Measurements from ENCODE around the gene INHBE. TPM values are rescaled to one million over a fixed set of nuclear protein-coding genes. Genes with fewer than 3 reads are reported as not detected.

Gene INHBE
- total RNA-seq, 1 experiment from 2014 or later: 10.1 TPM

DNA sequence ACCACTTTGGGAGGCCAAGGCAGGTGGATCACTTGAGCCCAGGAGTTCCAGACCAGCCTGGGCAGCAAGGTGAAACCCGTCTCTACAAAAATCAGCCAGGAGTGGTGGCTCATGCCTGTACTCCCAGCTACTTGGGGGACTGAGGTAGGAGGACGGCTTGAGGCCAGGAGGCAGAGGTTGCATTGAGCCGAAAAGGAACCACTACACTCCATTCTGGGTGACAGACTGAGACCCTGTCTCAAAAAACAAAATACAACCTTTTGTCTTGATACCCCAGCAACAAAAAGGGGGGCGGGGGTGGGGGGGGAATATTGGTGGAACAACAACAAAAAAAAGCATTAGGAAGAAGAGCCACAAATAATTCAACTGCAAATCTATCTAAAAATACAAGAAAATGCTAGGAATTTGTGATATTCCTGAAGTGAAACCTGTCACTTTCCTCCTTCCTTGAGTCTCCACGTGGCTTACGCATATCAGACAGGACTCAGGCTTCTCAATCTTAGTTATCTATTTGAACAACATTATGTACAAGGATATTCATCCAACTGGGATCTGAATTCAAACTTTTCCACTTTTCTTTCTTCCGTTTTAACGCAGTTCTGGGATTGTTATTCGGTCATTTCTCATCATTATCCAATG, 25.5 kb upstream of the INHBE start:
- Histone ChIP-seq H2BK15ac (ENCODE audit: low read depth, low read length) (no peak overlapping the region), H3K79me1 (ENCODE audit: insufficient read depth, low read depth, low read length, poor library complexity, severe bottlenecking) (no peaks in the 10 kb centered on the region), H3K23ac (ENCODE audit: insufficient read length, low read depth, low read length) (no peak overlapping the region), H4K5ac (ENCODE audit: insufficient read length, low read depth, low read length) (no peak overlapping the region), H2AK5ac (ENCODE audit: insufficient read length, low read length) (no peak overlapping the region), H3K27ac (ENCODE audit: insufficient read length, low read depth, low read length) (no peak overlapping the region), H2BK12ac (ENCODE audit: insufficient read length, low read depth, low read length) (no peak overlapping the region), H2BK120ac (ENCODE audit: low read depth, low read length, poor library complexity, severe bottlenecking) (no peak overlapping the region), H2BK5ac (ENCODE audit: insufficient read length, low read length) (no peak overlapping the region), H2BK20ac (ENCODE audit: low read depth, low read length, poor library complexity, severe bottlenecking) (no peak overlapping the region), H3T11ph (ENCODE audit: low read length) (no peak overlapping the region), H3K9me3 (ENCODE audit: control insufficient read depth, low read depth, low read length) (no peaks in the 10 kb centered on the region), H3K9ac (ENCODE audit: extremely low read depth, insufficient read length, low read length) (peak overlapping the region; percentile 78), H3K4me1 (ENCODE audit: insufficient read depth, low read length) (no peaks in the 10 kb centered on the region), H3K56ac (ENCODE audit: insufficient read length, low read depth, low read length) (no peak overlapping the region), H3K27me3 (ENCODE audit: insufficient read depth, low read length) (no peaks in the 10 kb centered on the region), H2AFZ (ENCODE audit: low read length) (no peak overlapping the region), H3K23me2 (ENCODE audit: insufficient read length, low read depth, low read length, poor library complexity, severe bottlenecking) (peaks cover 8% of the 10 kb centered on the region), H4K8ac (replicated peaks; ENCODE audit: insufficient read length, low read depth, low read length) (no peak overlapping the region), H3K18ac (ENCODE audit: insufficient read length, low read depth, low read length) (no peak overlapping the region), H3K14ac (ENCODE audit: insufficient read depth, low read length) (no peak overlapping the region), H4K20me1 (ENCODE audit: control insufficient read depth, insufficient read depth, insufficient read length) (no peaks in the 10 kb centered on the region), H4K91ac (ENCODE audit: insufficient read length, low read depth, low read length) (no peak overlapping the region), H3K79me2 (ENCODE audit: insufficient read depth, low read length) (no peaks in the 10 kb centered on the region), H3K4me2 (ENCODE audit: insufficient read depth, insufficient read length, low read length) (peak overlapping the region; percentile 61), H3K4ac (ENCODE audit: low read depth, low read length) (no peak overlapping the region)
- Mint-ChIP-seq H3K27ac (peak overlapping the region; percentile 96 to 99 (median 96); a peak in 5 of 7 replicates), H3K27me3 (ENCODE audit: low read depth) (no peaks in the 10 kb centered on the region), H3K36me3 (ENCODE audit: insufficient read depth in 1 of 3, low read depth in 3 of 3) (peaks cover 0 to 13% (median 5%) of the 10 kb centered on the region in 3 experiments; a peak in 5 of 7 replicates), H3K4me3 (peak overlapping the region; percentile 90 to 99), H3K4me1 (peaks cover 24 to 30% of the 10 kb centered on the region in 2 experiments), H3K9me3 (no peaks in the 10 kb centered on the region; a peak in 1 of 5 replicates)
- no CpG with 5 or more reads among the region's 9 CpGs for WGBS (ENCODE audit: extremely low coverage, insufficient read length, low lambda C conversion rate)
- DNase-seq: no peak
- TF ChIP-seq, protein P1, sequence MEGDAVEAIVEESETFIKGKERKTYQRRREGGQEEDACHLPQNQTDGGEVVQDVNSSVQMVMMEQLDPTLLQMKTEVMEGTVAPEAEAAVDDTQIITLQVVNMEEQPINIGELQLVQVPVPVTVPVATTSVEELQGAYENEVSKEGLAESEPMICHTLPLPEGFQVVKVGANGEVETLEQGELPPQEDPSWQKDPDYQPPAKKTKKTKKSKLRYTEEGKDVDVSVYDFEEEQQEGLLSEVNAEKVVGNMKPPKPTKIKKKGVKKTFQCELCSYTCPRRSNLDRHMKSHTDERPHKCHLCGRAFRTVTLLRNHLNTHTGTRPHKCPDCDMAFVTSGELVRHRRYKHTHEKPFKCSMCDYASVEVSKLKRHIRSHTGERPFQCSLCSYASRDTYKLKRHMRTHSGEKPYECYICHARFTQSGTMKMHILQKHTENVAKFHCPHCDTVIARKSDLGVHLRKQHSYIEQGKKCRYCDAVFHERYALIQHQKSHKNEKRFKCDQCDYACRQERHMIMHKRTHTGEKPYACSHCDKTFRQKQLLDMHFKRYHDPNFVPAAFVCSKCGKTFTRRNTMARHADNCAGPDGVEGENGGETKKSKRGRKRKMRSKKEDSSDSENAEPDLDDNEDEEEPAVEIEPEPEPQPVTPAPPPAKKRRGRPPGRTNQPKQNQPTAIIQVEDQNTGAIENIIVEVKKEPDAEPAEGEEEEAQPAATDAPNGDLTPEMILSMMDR (conservative IDR thresholded peaks at IDR 0.05): no peak

All from H9 (cell line).